GM23248 (cell line): Measurements from ENCODE around the gene DARS1. TPM values are rescaled to one million over a fixed set of nuclear protein-coding genes. Genes with fewer than 3 reads are reported as not detected.

Experiments used
- DNase-seq: peaks from one replicate; pipeline ENCODE4 v3.0.0-alpha.2; 2015
- H2AFZ ChIP-seq: fragments of 200-600 bp; sonication (generic); 2 replicates; pipeline ENCODE4 v1.6.1; 2016; ENCODE audit warnings: antibody characterized with exemption
- H3F3A ChIP-seq: fragments of 200-600 bp; sonication (generic); 2 replicates; pipeline ENCODE4 v1.6.1; 2016; ENCODE audit warnings: mild to moderate bottlenecking, antibody characterized with exemption, mixed run types; ENCODE audit not compliant: insufficient read depth
- H3K27ac ChIP-seq: fragments of 200-600 bp; sonication (generic); 2 replicates; pipeline ENCODE4 v1.5.1; 2016; ENCODE audit warnings: mild to moderate bottlenecking
- H3K27me3 ChIP-seq: fragments of 200-600 bp; sonication (generic); replicated peaks from 2 replicates; pipeline ENCODE4 v1.6.1; 2016; ENCODE audit warnings: mild to moderate bottlenecking; ENCODE audit not compliant: insufficient read depth
- H3K36me3 ChIP-seq: fragments of 200-600 bp; sonication (generic); 2 replicates; pipeline ENCODE4 v1.6.1; 2016; ENCODE audit warnings: low read depth, mild to moderate bottlenecking
- H3K4me1 ChIP-seq: fragments of 200-600 bp; sonication (generic); 2 replicates; pipeline ENCODE4 v1.6.1; 2016; ENCODE audit warnings: mild to moderate bottlenecking; ENCODE audit not compliant: insufficient read depth
- H3K4me2 ChIP-seq: fragments of 200-600 bp; sonication (generic); one replicate; pipeline ENCODE4 v1.6.1; 2016; ENCODE audit warnings: mild to moderate bottlenecking; ENCODE audit not compliant: unreplicated experiment
- H3K4me3 ChIP-seq: fragments of 200-600 bp; sonication (generic); 2 replicates; pipeline ENCODE4 v1.5.1; 2016; ENCODE audit warnings: mild to moderate bottlenecking
- H3K79me2 ChIP-seq: fragments of 200-600 bp; sonication (generic); 2 replicates; pipeline ENCODE4 v1.6.1; 2016; ENCODE audit warnings: mild to moderate bottlenecking; ENCODE audit not compliant: insufficient read depth
- H3K9ac ChIP-seq: fragments of 200-600 bp; sonication (generic); 2 replicates; pipeline ENCODE4 v1.6.1; 2016; ENCODE audit warnings: mild to moderate bottlenecking
- H3K9me2 ChIP-seq: fragments of 200-600 bp; sonication (generic); 2 replicates; pipeline ENCODE4 v1.6.1; 2016; ENCODE audit warnings: mixed run types, mild to moderate bottlenecking, moderate library complexity; ENCODE audit not compliant: insufficient read depth
- H3K9me3 ChIP-seq: fragments of 200-600 bp; sonication (generic); one replicate; pipeline ENCODE4 v1.6.1; 2017; ENCODE audit warnings: low read depth
- H4K20me1 ChIP-seq: fragments of 200-600 bp; sonication (generic); 2 replicates; pipeline ENCODE4 v1.6.0; 2016; ENCODE audit not compliant: insufficient read depth
- EZH2 ChIP-seq: fragments of 200-600 bp; sonication (generic); IDR thresholded peaks from 2 replicates; pipeline ENCODE4 v1.6.1; 2018; ENCODE audit warnings: antibody characterized with exemption, mild to moderate bottlenecking; ENCODE audit not compliant: insufficient read depth, poor library complexity, severe bottlenecking
- EZH2phosphoT487 ChIP-seq: fragments of 200-600 bp; sonication (generic); IDR thresholded peaks from 2 replicates; pipeline ENCODE4 v1.6.1; 2018; ENCODE audit warnings: antibody characterized with exemption, moderate library complexity, mild to moderate bottlenecking, low read depth; ENCODE audit not compliant: insufficient read depth
- WGBS, 2 experiments: methylation state at CpG; one replicate each; pipeline ENCODE4 v1.1.6; 2015 to 2017; ENCODE audit warnings: low lambda C conversion rate in 2 of 2, low coverage in 1 of 2; ENCODE audit errors: missing lambda C conversion rate in 2 of 2; 5-methylcytosine and 5-hydroxymethylcytosine counted together
- in situ Hi-C: fragments of 300-500 bp; cut with MboI; formaldehyde crosslinking; loops from 2 replicates; pipeline ENCODE4 v1.15.0; 2020
- polyA plus RNA-seq: library from polyadenylated mRNA; unstranded; fragments of >200 nt; fragmentation: Nextera tagmentation; extraction: Ambion mirVana; gene quantifications from 2 replicates; pipeline ENCODE4 v1.2.1, GENCODE V29; 2016
- total RNA-seq: library from RNA; depleted of rRNA; stranded (reverse); fragments of >200 nt; shearing (Covaris generic); gene quantifications from 2 replicates; pipeline ENCODE4 v1.2.3, GENCODE V29; 2014

Gene DARS1
- total and polyA plus RNA-seq, 2 experiments from 2014 or later = 109 to 121 TPM

DNA sequence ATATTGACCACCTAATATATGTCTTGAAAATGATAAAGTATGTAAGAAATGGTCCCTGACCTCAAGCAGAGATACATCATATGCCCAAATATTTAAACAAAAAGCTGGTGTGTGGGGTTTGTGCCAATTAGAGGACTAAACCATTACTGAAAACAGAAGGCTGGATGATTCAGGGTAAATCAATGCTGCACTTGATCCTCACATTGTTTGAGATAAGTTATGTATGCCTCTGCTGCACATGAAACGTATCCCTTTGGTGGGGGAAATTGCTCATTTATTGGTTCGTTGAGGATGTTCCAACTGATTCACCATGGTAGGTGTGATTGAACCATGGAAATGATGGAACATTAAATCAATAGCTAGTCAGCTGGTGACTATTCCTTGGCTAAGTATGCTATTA is 24.7 kb upstream of the DARS1 start:
- Histone ChIP-seq H3K4me2 (no peak overlapping the region), H3K4me1 (peaks cover 14% of the 10 kb centered on the region), H3K79me2 (no peaks in the 10 kb centered on the region), H3K36me3 (no peaks in the 10 kb centered on the region), H3K27ac (no peak overlapping the region), H3K9ac (no peak overlapping the region), H3K4me3 (no peak overlapping the region), H3F3A (no peaks in the 10 kb centered on the region), H4K20me1 (no peaks in the 10 kb centered on the region), H3K9me3 (no peaks in the 10 kb centered on the region), H2AFZ (no peak overlapping the region), H3K9me2 (no peaks in the 10 kb centered on the region), H3K27me3 (peaks cover 12% of the 10 kb centered on the region; the same call in 1 of the 2 replicates)
- 26 to 39% methylated on average over 2 of the region's 2 CpGs for WGBS, 2 experiments
- peak; percentile 60 for DNase-seq
- in situ Hi-C loops = no loop called here
- no peak for TF ChIP-seq EZH2
- TF ChIP-seq EZH2phosphoT487 = no peak

DNA sequence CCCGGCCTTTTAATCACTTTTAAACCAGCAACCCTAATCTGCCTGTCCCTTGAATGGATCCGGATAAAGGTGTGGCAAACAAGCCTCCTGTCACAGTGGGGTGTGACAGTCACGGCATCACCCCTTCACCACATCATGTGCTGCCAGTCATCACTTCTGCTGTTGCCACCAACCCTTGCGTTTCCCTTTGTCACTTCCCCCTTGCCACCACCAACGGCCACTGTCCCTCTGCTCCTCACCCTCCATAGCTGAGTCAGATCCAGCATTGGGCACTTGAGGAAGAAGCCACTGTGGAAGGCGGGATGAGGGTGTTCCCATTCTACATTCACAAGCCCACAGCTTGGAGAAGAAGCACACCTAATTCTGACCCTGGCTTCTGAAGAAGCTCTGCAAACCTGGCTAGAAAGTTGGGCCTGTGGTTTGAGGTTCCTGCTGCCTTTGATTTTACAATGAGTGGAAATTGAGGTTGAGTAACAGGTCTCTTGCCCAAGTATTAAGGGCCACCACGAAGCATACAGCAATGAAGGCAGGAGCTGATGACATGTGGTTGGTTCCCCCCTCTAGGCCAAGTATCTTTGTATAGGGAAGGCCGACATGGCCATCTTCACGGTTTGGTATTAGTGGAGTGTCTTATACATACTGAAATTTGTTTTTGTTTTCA is 22.9 kb upstream of the DARS1 start:
- Histone ChIP-seq H3K4me2 (no peak overlapping the region), H3K4me1 (peaks cover 14% of the 10 kb centered on the region), H3K9ac (no peak overlapping the region), H3K9me2 (no peaks in the 10 kb centered on the region), H3K27me3 (no peaks in the 10 kb centered on the region), H3K36me3 (no peaks in the 10 kb centered on the region), H3K27ac (no peak overlapping the region), H3K9me3 (no peaks in the 10 kb centered on the region), H3K4me3 (no peak overlapping the region), H2AFZ (no peak overlapping the region), H3K79me2 (no peaks in the 10 kb centered on the region), H3F3A (no peaks in the 10 kb centered on the region), H4K20me1 (no peaks in the 10 kb centered on the region)
- WGBS, 2 experiments = 89% methylated on average over 9 of the region's 9 CpGs
- TF ChIP-seq EZH2 (no peak), EZH2phosphoT487 (no peak)
- no peak for DNase-seq
- in situ Hi-C loops = no loop called here

DNA sequence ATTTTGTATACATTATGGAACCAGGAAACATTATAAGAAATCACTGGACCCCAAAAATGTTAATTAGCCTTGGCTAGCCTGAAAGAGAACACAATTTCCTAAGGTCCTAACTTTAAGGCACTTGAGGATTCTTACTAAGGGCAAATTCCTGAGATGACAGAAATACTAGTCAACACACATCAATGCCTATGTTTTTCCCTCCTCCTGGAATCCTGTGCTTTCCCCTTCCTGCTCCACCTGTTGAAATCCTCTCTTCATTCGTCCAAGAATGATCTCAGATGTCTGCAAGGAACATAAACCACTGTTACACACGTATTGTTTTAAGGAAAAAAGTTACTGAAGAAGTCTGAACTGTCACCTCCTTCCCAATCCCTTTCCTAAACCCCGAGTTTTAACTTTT is 21.2 kb upstream of the DARS1 start:
- Histone ChIP-seq H3K79me2 (no peaks in the 10 kb centered on the region), H3K4me2 (no peak overlapping the region), H3K4me3 (no peak overlapping the region), H3K9ac (no peak overlapping the region), H4K20me1 (no peaks in the 10 kb centered on the region), H3K27me3 (no peaks in the 10 kb centered on the region), H3F3A (no peaks in the 10 kb centered on the region), H3K27ac (no peak overlapping the region), H3K9me2 (no peaks in the 10 kb centered on the region), H2AFZ (no peak overlapping the region), H3K9me3 (no peaks in the 10 kb centered on the region), H3K36me3 (no peaks in the 10 kb centered on the region), H3K4me1 (peaks cover 14% of the 10 kb centered on the region)
- 33 to 34% methylated on average over 3 of the region's 3 CpGs for WGBS, 2 experiments
- peak; percentile 12 for DNase-seq
- in situ Hi-C loops = no loop called here
- no peak for TF ChIP-seq EZH2phosphoT487
- no peak for TF ChIP-seq EZH2

DNA sequence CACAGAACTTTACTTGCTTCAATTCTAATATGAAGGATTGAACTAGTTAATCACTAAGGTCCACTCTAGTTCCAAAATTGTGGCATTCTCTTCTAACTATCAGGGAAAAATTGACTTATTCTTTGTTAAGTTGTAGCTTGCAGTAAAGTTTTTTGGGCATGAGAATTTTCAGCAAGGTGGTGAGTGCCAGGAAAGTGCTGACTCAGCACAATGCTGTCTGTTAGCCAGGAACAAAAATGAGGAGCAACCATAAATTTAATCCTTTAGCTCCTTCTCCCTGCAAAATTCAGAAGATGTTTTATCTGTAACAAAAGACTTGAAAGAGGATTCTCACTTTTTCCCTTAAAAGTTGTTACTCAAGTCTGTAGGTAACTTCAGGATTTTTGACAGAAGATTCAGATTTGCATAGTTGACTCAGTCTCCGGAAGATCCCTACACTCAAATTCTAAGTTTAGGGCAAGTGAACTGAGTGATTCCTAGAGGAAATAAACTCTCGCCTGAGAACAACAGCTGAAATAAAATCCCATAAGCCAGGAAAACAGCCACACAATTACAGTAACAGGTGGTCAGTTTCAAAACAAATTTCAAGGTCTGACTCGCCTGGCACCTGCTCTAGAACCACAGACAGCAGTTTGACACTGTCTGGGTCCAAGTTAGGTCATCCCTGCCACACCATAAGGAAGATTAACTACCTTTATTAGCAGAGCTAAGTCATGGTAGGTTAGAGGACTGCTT is 20.2 kb upstream of the DARS1 start:
- in situ Hi-C loops = no loop called here
- Histone ChIP-seq H3K9me3 (no peaks in the 10 kb centered on the region), H3K4me3 (no peak overlapping the region), H3K27ac (no peak overlapping the region), H3K4me1 (peaks cover 14% of the 10 kb centered on the region), H3K9me2 (no peaks in the 10 kb centered on the region), H4K20me1 (no peaks in the 10 kb centered on the region), H3K79me2 (no peaks in the 10 kb centered on the region), H3K27me3 (no peaks in the 10 kb centered on the region), H3F3A (no peaks in the 10 kb centered on the region), H2AFZ (no peak overlapping the region), H3K4me2 (no peak overlapping the region), H3K9ac (no peak overlapping the region), H3K36me3 (no peaks in the 10 kb centered on the region)
- no peak for TF ChIP-seq EZH2phosphoT487
- TF ChIP-seq EZH2 = no peak
- 93 to 96% methylated on average over 3 of the region's 3 CpGs for WGBS, 2 experiments
- DNase-seq = no peak
